B cell (primary cell): ENCODE data around the gene PMVK. TPM values are rescaled to one million over a fixed set of nuclear protein-coding genes. Genes with fewer than 3 reads are reported as not detected.

Source experiments
- ATAC-seq: fragments of 200-7000 bp; cut with Tn5 transposase; one replicate; pipeline ENCODE4 v1.10.0; 2021; ENCODE audit warnings: low read depth, mild to moderate bottlenecking, moderate number of reproducible peaks, moderate library complexity
- CTCF ChIA-PET: fragments of 350-600 bp; sonication (Branson Sonifier 250); formaldehyde crosslinking; loops from one replicate; lab custom pipeline; 2021; ENCODE audit warnings: antibody characterized with exemption, inconsistent platforms; lab: Charles Lee
- POLR2A ChIA-PET: fragments of 350-600 bp; sonication (Branson Sonifier 250); formaldehyde crosslinking; loops from one replicate; lab custom pipeline; 2021; ENCODE audit warnings: antibody characterized with exemption; lab: Charles Lee
- DNase-seq: peaks from one replicate; pipeline ENCODE4 v3.0.0; 2013
- H2AFZ ChIP-seq: 2 replicates; pipeline ENCODE4 v1.6.1; 2012; ENCODE audit warnings: mild to moderate bottlenecking, low read depth, low read length; ENCODE audit not compliant: insufficient read depth, poor library complexity, severe bottlenecking
- H3K27ac ChIP-seq, 2 donors: 1 replicate in 1 of 2; 2 replicates in 1 of 2; pipeline ENCODE4 v1.5.1; 2012 to 2013; ENCODE audit warnings: low read length in 2 of 2, mild to moderate bottlenecking in 2 of 2, moderate library complexity in 1 of 2
- H3K27me3 ChIP-seq, 4 experiments: fragments of 200-600 bp in 1 of 4; sonication (generic) in 1 of 4; replicated peaks in 1 of 4; 1 replicate in 2 of 4; 2 replicates in 2 of 4; pipeline versions ENCODE4 v1.6.1 to v1.7.0; 2013 to 2016; ENCODE audit warnings: low read length in 3 of 4, mild to moderate bottlenecking in 2 of 4, mixed read lengths in 1 of 4, moderate library complexity in 1 of 4; ENCODE audit not compliant: insufficient read depth in 4 of 4, control insufficient read depth in 3 of 4; ENCODE audit errors: control extremely low read depth in 1 of 4
- H3K36me3 ChIP-seq, 2 experiments: replicated peaks in 1 of 2; 1 replicate in 1 of 2; 2 replicates in 1 of 2; pipeline versions ENCODE4 v1.6.1 to v1.7.1; 2013; ENCODE audit warnings: low read length in 1 of 2; ENCODE audit not compliant: insufficient read depth in 2 of 2, control insufficient read depth in 1 of 2; ENCODE audit errors: control extremely low read depth in 1 of 2, extremely low read depth in 1 of 2
- H3K4me1 ChIP-seq, 2 donors: fragments of 200-600 bp in 1 of 2; sonication (generic) in 1 of 2; 1 replicate in 1 of 2; 2 replicates in 1 of 2; pipeline versions ENCODE4 v1.5.1 to v1.6.1; 2013 to 2017; ENCODE audit warnings: low read length in 2 of 2; ENCODE audit not compliant: control insufficient read depth in 2 of 2, insufficient read depth in 2 of 2
- H3K4me2 ChIP-seq: replicated peaks from 2 replicates; pipeline ENCODE3; 2012; ENCODE audit warnings: mild to moderate bottlenecking, low read depth, low read length; ENCODE audit not compliant: poor library complexity, severe bottlenecking
- H3K4me3 ChIP-seq, 5 experiments: fragments of 200-600 bp in 1 of 5; sonication (generic) in 1 of 5; 1 replicate in 3 of 5; 2 replicates in 2 of 5; pipeline versions ENCODE4 v1.5.1 to v1.7.0; 2011 to 2016; ENCODE audit warnings: low read length in 4 of 5, mild to moderate bottlenecking in 4 of 5, low read depth in 2 of 5, control low read depth in 1 of 5, moderate library complexity in 1 of 5; ENCODE audit not compliant: insufficient read depth in 1 of 5; ENCODE audit errors: control extremely low read depth in 1 of 5, extremely low read depth in 1 of 5
- H3K79me2 ChIP-seq: fragments of 200-600 bp; sonication (generic); one replicate; pipeline ENCODE4 v1.6.0; 2016; ENCODE audit warnings: low read length; ENCODE audit not compliant: control insufficient read depth, insufficient read depth
- H3K9ac ChIP-seq: fragments of 200-600 bp; sonication (generic); 2 replicates; pipeline ENCODE4 v1.6.1; 2017; ENCODE audit warnings: mild to moderate bottlenecking, low read length, moderate library complexity
- H3K9me3 ChIP-seq, 3 donors: one replicate each; pipeline versions ENCODE4 v1.6.1 to v1.7.1; 2013; ENCODE audit warnings: low read length in 2 of 3; ENCODE audit not compliant: control insufficient read depth in 2 of 3, insufficient read depth in 1 of 3; ENCODE audit errors: control extremely low read depth in 1 of 3
- H4K20me1 ChIP-seq: 2 replicates; pipeline ENCODE4 v1.6.0; 2012; ENCODE audit warnings: mild to moderate bottlenecking, low read length; ENCODE audit not compliant: insufficient read depth, control insufficient read depth, poor library complexity, severe bottlenecking
- H3K27ac Mint-ChIP-seq: one replicate; pipeline ENCODE4 v1.8.0; 2021; ENCODE audit warnings: mixed read lengths
- H3K27me3 Mint-ChIP-seq: one replicate; pipeline ENCODE4 v1.8.0; 2021; ENCODE audit warnings: mixed read lengths
- H3K4me1 Mint-ChIP-seq: one replicate; pipeline ENCODE4 v1.8.0; 2021; ENCODE audit warnings: mixed read lengths
- H3K4me3 Mint-ChIP-seq: one replicate; pipeline ENCODE4 v1.8.0; 2021; ENCODE audit warnings: mixed read lengths
- H3K9me3 Mint-ChIP-seq: one replicate; pipeline ENCODE4 v1.8.0; 2022; ENCODE audit warnings: mixed read lengths; ENCODE audit not compliant: insufficient read depth
- CTCF ChIP-seq: fragments of 200-600 bp; IDR thresholded peaks from one replicate; pipeline ENCODE4 v1.8.0; 2022; ENCODE audit warnings: antibody characterized with exemption, mild to moderate bottlenecking
- EZH2 ChIP-seq: IDR thresholded peaks from 2 replicates; pipeline ENCODE4 v1.6.1; 2012; ENCODE audit warnings: borderline replicate concordance, low read depth, mild to moderate bottlenecking, moderate library complexity, low read length; ENCODE audit not compliant: insufficient read depth, poor library complexity, severe bottlenecking
- WGBS: methylation state at CpG from one replicate; pipeline ENCODE4 v1.1.5; 2013; ENCODE audit warnings: missing lambda C conversion rate; ENCODE audit not compliant: insufficient coverage; 5-methylcytosine and 5-hydroxymethylcytosine counted together
- intact Hi-C: fragments of 100-400 bp; cut with micrococcal nuclease; formaldehyde crosslinking; loops from one replicate; pipeline ENCODE4 v1.10.0; 2022
- polyA plus RNA-seq: library from polyadenylated mRNA; depleted of rRNA; stranded (reverse); fragments of >200 nt; gene quantifications from 2 replicates; pipeline ENCODE4 v1.2.3, GENCODE V29; 2012
- total RNA-seq, 2 donors: library from RNA; stranded (reverse); fragments of 120-200 nt in 1 of 2; gene quantifications; 1 replicate in 1 of 2; 2 replicates in 1 of 2; pipeline versions ENCODE4 v1.2.3 to v1.2.4, GENCODE V29; 2013 to 2022

PMVK gene
- total and polyA plus RNA-seq, 2 donors (not counting 1 experiment from before 2014, with no cell fraction given), result 15.0 to 15.4 TPM

- H3K36me3 ChIP-seq, result peaks cover 0 to 49% of the 10 kb centered on the region in 2 experiments
- no peak for DNase-seq
- CTCF ChIA-PET, result interaction anchor here (0.5 to 2.3 kb wide), 10 partner anchors 9 to 196 kb away, joined by 3 to 9 read pairs (median 6); partner anchors contain the start of genes ADAM15, EFNA4 and PMVK
Observed at GRCh38 chr1:154945160-154945961, 8.8 kb upstream of the PMVK start.

More at GRCh38 chr1:154945160-154945961, 8.8 kb upstream of the PMVK start:
- intact Hi-C loops, result no loop called here
- Histone ChIP-seq H3K27me3 (no peaks in the 10 kb centered on the region), H2AFZ (no peak overlapping the region), H3K9me3 (no peaks in the 10 kb centered on the region), H3K4me2 (no peak overlapping the region), H3K27ac (peak overlapping the region; percentile 58 to 88), H3K4me1 (peaks cover 44 to 52% of the 10 kb centered on the region in 2 donors), H4K20me1 (peaks cover 28% of the 10 kb centered on the region), H3K9ac (no peak overlapping the region), H3K4me3 (no peak overlapping the region), H3K79me2 (peaks cover 22% of the 10 kb centered on the region)
- no peak overlapping the region for H3K4me3 Mint-ChIP-seq
- TF ChIP-seq EZH2, result no peak
- no peak for TF ChIP-seq CTCF
- POLR2A ChIA-PET, result interaction anchor here (0.8 kb wide), 1 partner anchor 11 kb away, joined by 3 read pairs; the partner anchor contains the start of gene PBXIP1
- 88% methylated on average over 12 of the region's 15 CpGs for WGBS
- no peaks in the 10 kb centered on the region for H3K9me3 Mint-ChIP-seq
- peaks cover 58% of the 10 kb centered on the region for H3K4me1 Mint-ChIP-seq
- H3K27ac Mint-ChIP-seq, result peak overlapping the region; percentile 89
- no peaks in the 10 kb centered on the region for H3K27me3 Mint-ChIP-seq
- ATAC-seq, result no peak
